Right cardiac atrium (tissue), 5 donors: Measurements from ENCODE around the gene ZMYM3. TPM values are rescaled to one million over a fixed set of nuclear protein-coding genes. Genes with fewer than 3 reads are reported as not detected.

Experiments used
- ATAC-seq, 2 donors: fragments of 200-7000 bp; cut with Tn5 transposase; one replicate each; pipeline versions ENCODE4 v1.8.0 to v1.9.1; 2020; ENCODE audit warnings: moderate library complexity in 2 of 2, mild to moderate bottlenecking in 1 of 2
- DNase-seq, 3 donors: peaks; one replicate each; pipeline ENCODE4 v3.0.0-alpha.2; 2020
- H3K27ac ChIP-seq: one replicate; pipeline ENCODE4 v1.5.1; 2013; ENCODE audit warnings: mild to moderate bottlenecking, low read length, control low read depth, moderate library complexity
- H3K27me3 ChIP-seq: one replicate; pipeline ENCODE4 v1.6.1; 2013; ENCODE audit not compliant: control insufficient read depth, insufficient read depth
- H3K4me1 ChIP-seq: one replicate; pipeline ENCODE4 v1.6.1; 2013; ENCODE audit warnings: low read length; ENCODE audit not compliant: control insufficient read depth, insufficient read depth
- H3K4me3 ChIP-seq: one replicate; pipeline ENCODE4 v1.5.1; 2013; ENCODE audit warnings: low read length, control low read depth
- H3K9me3 ChIP-seq: one replicate; pipeline ENCODE4 v1.6.1; 2013; ENCODE audit warnings: low read length; ENCODE audit not compliant: control insufficient read depth
- WGBS: extraction: QIAGEN DNeasy Blood & Tissue Kit; methylation state at CpG from one replicate; pipeline ENCODE4 v1.1.7; 2013; 5-methylcytosine and 5-hydroxymethylcytosine counted together
- intact Hi-C, 4 donors: fragments of 100-400 bp; cut with DNase I; formaldehyde crosslinking; loops; one replicate each; pipeline versions ENCODE4 v1.11.0 to v1.14.0; 2022 to 2023
- polyA plus RNA-seq: library from polyadenylated mRNA; stranded (reverse); fragments of 200-250 nt; gene quantifications from one replicate; pipeline ENCODE4 v1.2.3, GENCODE V29; 2013
- total RNA-seq, 4 donors: library from RNA; stranded (reverse); fragmentation: NEBNext Ultra II Directional; extraction: Animal tissue kit (Norgen Biotek cat#: 25700); gene quantifications; one replicate each; pipeline ENCODE4 v1.2.1, GENCODE V29; 2021
- donor health status: healthy with polysubstance abuse.
- donor health status: DM: no; HTN: yes; CAD: no.
- donor health status: DM: no; HTN: no; CAD: no.
- donor health status: DM: no; HTN: yes; CAD: no; lungs with severe emphysema.
- donor health status: DM: yes; HTN: yes; CAD: no.

ZMYM3 gene
- total and polyA plus RNA-seq, 5 donors, result 6.9 to 24.2 (median 17.1) TPM

GRCh38 chrX:71199252-71200008 is 54.5 kb downstream of the ZMYM3 start:
- no peak for DNase-seq
- intact Hi-C loops, result no loop called here
- ATAC-seq, result no peak
- no peak overlapping the region for H3K27ac ChIP-seq
- no peak overlapping the region for H3K4me3 ChIP-seq
- H3K4me1 ChIP-seq, result no peaks in the 10 kb centered on the region
- H3K9me3 ChIP-seq, result no peaks in the 10 kb centered on the region
- 84% methylated on average over 7 of the region's 7 CpGs for WGBS
- no peaks in the 10 kb centered on the region for H3K27me3 ChIP-seq

- H3K4me3 ChIP-seq, result no peak overlapping the region
- H3K9me3 ChIP-seq, result no peaks in the 10 kb centered on the region
- intact Hi-C loops, result no loop called here
Measured at GRCh38 chrX:71198066-71198465, 55.9 kb downstream of the ZMYM3 start.

GRCh38 chrX:71195964-71196649 is 57.8 kb downstream of the ZMYM3 start:
- WGBS, result 67% methylated on average over 4 of the region's 4 CpGs
- H3K4me1 ChIP-seq, result no peaks in the 10 kb centered on the region
- intact Hi-C loops, result no loop called here
- no peak overlapping the region for H3K4me3 ChIP-seq
- H3K27ac ChIP-seq, result no peak overlapping the region
- no peaks in the 10 kb centered on the region for H3K9me3 ChIP-seq
- no peaks in the 10 kb centered on the region for H3K27me3 ChIP-seq
- no peak for DNase-seq
- ATAC-seq, result no peak

More at GRCh38 chrX:71198066-71198465, 55.9 kb downstream of the ZMYM3 start:
- ATAC-seq (no peak), DNase-seq (no peak)
- Histone ChIP-seq H3K27me3 (no peaks in the 10 kb centered on the region), H3K4me1 (no peaks in the 10 kb centered on the region), H3K27ac (no peak overlapping the region)
- 44% methylated on average over 3 of the region's 3 CpGs for WGBS

GRCh38 chrX:71191248-71191647 is 62.7 kb downstream of the ZMYM3 start:
- H3K27me3 ChIP-seq, result no peaks in the 10 kb centered on the region
- no peak overlapping the region for H3K27ac ChIP-seq
- ATAC-seq, result no peak
- intact Hi-C loops, result no loop called here
- no peaks in the 10 kb centered on the region for H3K9me3 ChIP-seq
- DNase-seq, result no peak
- H3K4me1 ChIP-seq, result no peaks in the 10 kb centered on the region
- no peak overlapping the region for H3K4me3 ChIP-seq

Other genes starting within 250 kb of the ZMYM3 start
- 10 to 100 TPM; 46.8 to 54.2 (median 50.6) TPM for gene SNX12, start 185.8 kb downstream of the ZMYM3 start, total RNA-seq
- 26.1 TPM for gene SNX12, start 185.8 kb downstream of the ZMYM3 start, polyA plus RNA-seq
- 10 to 100 TPM; 32.9 to 59.2 (median 37.1) TPM for gene FOXO4, start 158.3 kb downstream of the ZMYM3 start, total RNA-seq
- 27.8 TPM for gene FOXO4, start 158.3 kb downstream of the ZMYM3 start, polyA plus RNA-seq
- under 1 TPM in 1 of 4 donors, not detected in 3; 0.71 TPM for gene CXorf65, start 147.4 kb downstream of the ZMYM3 start, total RNA-seq
- not detected for gene CXorf65, start 147.4 kb downstream of the ZMYM3 start, polyA plus RNA-seq
- 1 to 10 TPM in 3 of 4 donors, under 1 TPM in 1; 0.88 to 4.1 (median 2.2) TPM for gene IL2RG, start 142.6 kb downstream of the ZMYM3 start, total RNA-seq
- gene IL2RG, start 142.6 kb downstream of the ZMYM3 start, polyA plus RNA-seq, result 1.1 TPM
- gene MED12, start 135.5 kb downstream of the ZMYM3 start, total RNA-seq, result 10 to 100 TPM; 19.6 to 25.9 (median 24.2) TPM
- gene MED12, start 135.5 kb downstream of the ZMYM3 start, polyA plus RNA-seq, result 10.2 TPM
- 1 to 10 TPM in 3 of 4 donors, under 1 TPM in 1; 0.75 to 1.9 (median 1.4) TPM for gene NLGN3, start 109.3 kb downstream of the ZMYM3 start, total RNA-seq
- 0.88 TPM for gene NLGN3, start 109.3 kb downstream of the ZMYM3 start, polyA plus RNA-seq
- gene GJB1, start 30.9 kb downstream of the ZMYM3 start, total RNA-seq, result not detected
- 0.11 TPM for gene GJB1, start 30.9 kb downstream of the ZMYM3 start, polyA plus RNA-seq
- 100 to 1,000 TPM; 124 to 157 (median 135) TPM for gene NONO, start 29.5 kb upstream of the ZMYM3 start, total RNA-seq
- 61.9 TPM for gene NONO, start 29.5 kb upstream of the ZMYM3 start, polyA plus RNA-seq
- gene ITGB1BP2, start 47.6 kb upstream of the ZMYM3 start, total RNA-seq, result 100 to 1,000 TPM; 113 to 174 (median 125) TPM
- 186 TPM for gene ITGB1BP2, start 47.6 kb upstream of the ZMYM3 start, polyA plus RNA-seq
- gene TAF1, start 112.2 kb upstream of the ZMYM3 start, total RNA-seq, result 10 to 100 TPM; 21.2 to 22.8 (median 22.1) TPM
- 8.6 TPM for gene TAF1, start 112.2 kb upstream of the ZMYM3 start, polyA plus RNA-seq